H1 (cell line): ENCODE measurements around the gene CDC7. TPM values are rescaled to one million over a fixed set of nuclear protein-coding genes. Genes with fewer than 3 reads are reported as not detected.

Source experiments
- CTCF ChIA-PET: fragments of 300-600 bp; sonication (Branson Sonifier 250); formaldehyde crosslinking; loops from one replicate; lab custom pipeline; 2021; ENCODE audit not compliant: partially characterized antibody; lab: Charles Lee
- POLR2A ChIA-PET: fragments of 300-600 bp; sonication (Branson Sonifier 250); formaldehyde crosslinking; loops from one replicate; lab custom pipeline; 2021; ENCODE audit warnings: inconsistent platforms; ENCODE audit not compliant: partially characterized antibody; lab: Charles Lee
- DNase-seq, 2 experiments: peaks; one replicate each; pipeline versions ENCODE4 v3.0.0 to v3.0.0-alpha.2; 2010 to 2022; ENCODE audit warnings: low spot score in 2 of 2, low read depth in 1 of 2, mixed read lengths in 1 of 2
- FAIRE-seq: peaks from 2 replicates; lab custom pipeline; 2011; peaks lifted over from hg19 to GRCh38; lab: Jason Lieb, UNC
- H2AFZ ChIP-seq: 2 replicates; pipeline ENCODE4 v1.8.1; 2012; ENCODE audit warnings: low read length, inconsistent platforms
- H2AK5ac ChIP-seq: 2 replicates; pipeline ENCODE4 v1.6.1; 2013; ENCODE audit warnings: low read depth, low read length
- H2BK120ac ChIP-seq: replicated peaks from 2 replicates; pipeline ENCODE3; 2013; ENCODE audit warnings: low read depth, low read length, inconsistent platforms
- H2BK12ac ChIP-seq: 2 replicates; pipeline ENCODE4 v1.6.1; 2013; ENCODE audit warnings: low read depth, low read length
- H2BK15ac ChIP-seq: 2 replicates; pipeline ENCODE4 v1.6.1; 2013; ENCODE audit warnings: low read length
- H2BK20ac ChIP-seq: 2 replicates; pipeline ENCODE4 v1.6.1; 2013; ENCODE audit warnings: low read length
- H2BK5ac ChIP-seq: 2 replicates; pipeline ENCODE4 v1.6.1; 2013; ENCODE audit warnings: low read depth, low read length
- H3K14ac ChIP-seq: 2 replicates; pipeline ENCODE4 v1.6.1; 2013; ENCODE audit warnings: inconsistent platforms; ENCODE audit not compliant: insufficient read length
- H3K18ac ChIP-seq: 2 replicates; pipeline ENCODE4 v1.6.1; 2013; ENCODE audit warnings: low read length; ENCODE audit errors: extremely low read depth
- H3K23ac ChIP-seq: 2 replicates; pipeline ENCODE4 v1.6.1; 2013; ENCODE audit warnings: inconsistent platforms; ENCODE audit not compliant: insufficient read length
- H3K23me2 ChIP-seq: 2 replicates; pipeline ENCODE4 v1.6.1; 2013; ENCODE audit warnings: low read depth, low read length
- H3K27ac ChIP-seq: 2 replicates; pipeline ENCODE4 v1.6.1; 2011; ENCODE audit warnings: low read depth, low read length, inconsistent platforms
- H3K27me3 ChIP-seq, 4 experiments: replicated peaks in 1 of 4; 1 replicate in 1 of 4; 2 replicates in 3 of 4; pipeline versions ENCODE4 v1.6.1 to v1.8.1; 2011 to 2013; ENCODE audit warnings: low read length in 3 of 4, mild to moderate bottlenecking in 3 of 4, inconsistent platforms in 2 of 4, mixed read lengths in 2 of 4, moderate library complexity in 1 of 4; ENCODE audit not compliant: control insufficient read depth in 3 of 4, insufficient read depth in 3 of 4; ENCODE audit errors: extremely low read depth in 1 of 4
- H3K36me3 ChIP-seq, 4 experiments: 2 replicates each; pipeline versions ENCODE4 v1.6.1 to v1.8.1; 2011 to 2013; ENCODE audit warnings: mild to moderate bottlenecking in 4 of 4, low read length in 3 of 4, moderate library complexity in 2 of 4, control low read depth in 1 of 4, inconsistent platforms in 1 of 4; ENCODE audit not compliant: insufficient read depth in 4 of 4, control insufficient read depth in 2 of 4
- H3K4ac ChIP-seq: replicated peaks from 2 replicates; pipeline ENCODE3; 2013; ENCODE audit warnings: low read length, low read depth, mixed read lengths, inconsistent platforms; ENCODE audit not compliant: insufficient read length
- H3K4me1 ChIP-seq, 4 experiments: replicated peaks in 1 of 4; 1 replicate in 1 of 4; 2 replicates in 3 of 4; pipeline versions ENCODE4 v1.6.1 to v1.8.1; 2011 to 2013; ENCODE audit warnings: low read length in 3 of 4, inconsistent platforms in 2 of 4, mixed read lengths in 1 of 4; ENCODE audit not compliant: insufficient read depth in 4 of 4, control insufficient read depth in 3 of 4
- H3K4me2 ChIP-seq, 2 experiments: 2 replicates each; pipeline versions ENCODE4 v1.6.1 to v1.8.1; 2011 to 2013; ENCODE audit warnings: low read depth in 2 of 2, low read length in 2 of 2, control low read depth in 1 of 2, inconsistent platforms in 1 of 2, mild to moderate bottlenecking in 1 of 2; ENCODE audit not compliant: insufficient read depth in 1 of 2
- H3K4me3 ChIP-seq, 4 experiments: fragments of 200-600, 300-600 bp in 1 of 4; sonication (generic), shearing (Covaris generic), sonication (Bioruptor Twin) in 1 of 4; 2 replicates each; pipeline versions ENCODE4 v1.5.1 to v1.8.1; 2011 to 2016; ENCODE audit warnings: low read length in 4 of 4, low read depth in 3 of 4, control low read depth in 2 of 4, inconsistent platforms in 2 of 4, mild to moderate bottlenecking in 2 of 4, mixed read lengths in 1 of 4, moderate library complexity in 1 of 4; ENCODE audit not compliant: insufficient read depth in 2 of 4; ENCODE audit errors: extremely low read depth in 1 of 4
- H3K56ac ChIP-seq: replicated peaks from 2 replicates; pipeline ENCODE3; 2013; ENCODE audit warnings: low read depth, mild to moderate bottlenecking, mixed read lengths, low read length, inconsistent platforms; ENCODE audit not compliant: insufficient read length
- H3K79me1 ChIP-seq: 2 replicates; pipeline ENCODE4 v1.6.1; 2013; ENCODE audit warnings: low read depth, low read length, control low read depth
- H3K79me2 ChIP-seq, 2 experiments: 2 replicates each; pipeline versions ENCODE4 v1.6.1 to v1.8.1; 2012 to 2013; ENCODE audit warnings: low read length in 2 of 2, mild to moderate bottlenecking in 2 of 2, inconsistent platforms in 1 of 2; ENCODE audit not compliant: insufficient read depth in 2 of 2, control insufficient read depth in 1 of 2
- H3K9ac ChIP-seq, 4 experiments: replicated peaks in 1 of 4; 1 replicate in 1 of 4; 2 replicates in 3 of 4; pipeline versions ENCODE4 v1.6.1 to v1.8.1; 2011 to 2013; ENCODE audit warnings: low read depth in 3 of 4, low read length in 3 of 4, control low read depth in 2 of 4, mild to moderate bottlenecking in 2 of 4, moderate library complexity in 2 of 4, inconsistent platforms in 1 of 4; ENCODE audit errors: extremely low read depth in 1 of 4
- H3K9me3 ChIP-seq, 2 experiments: 2 replicates each; pipeline versions ENCODE4 v1.6.1 to v1.8.1; 2012 to 2013; ENCODE audit warnings: mild to moderate bottlenecking in 2 of 2, moderate library complexity in 2 of 2, control low read depth in 1 of 2, inconsistent platforms in 1 of 2, low read depth in 1 of 2, low read length in 1 of 2, mixed read lengths in 1 of 2; ENCODE audit not compliant: insufficient read depth in 2 of 2
- H4K20me1 ChIP-seq, 2 experiments: replicated peaks in 1 of 2; 2 replicates each; pipeline versions ENCODE3 to v1.8.1; 2011 to 2013; ENCODE audit warnings: inconsistent platforms in 2 of 2, low read length in 2 of 2, mild to moderate bottlenecking in 1 of 2; ENCODE audit not compliant: insufficient read depth in 2 of 2, control insufficient read depth in 1 of 2
- H4K5ac ChIP-seq: 2 replicates; pipeline ENCODE4 v1.6.1; 2013; ENCODE audit warnings: low read length, low read depth, mixed read lengths, inconsistent platforms; ENCODE audit not compliant: insufficient read length
- H4K8ac ChIP-seq: 2 replicates; pipeline ENCODE4 v1.8.0; 2013; ENCODE audit warnings: mild to moderate bottlenecking, moderate library complexity, low read length, inconsistent platforms; ENCODE audit not compliant: insufficient read depth; ENCODE audit errors: extremely low read depth
- H4K91ac ChIP-seq: replicated peaks from 2 replicates; pipeline ENCODE3; 2013; ENCODE audit warnings: low read length, mixed read lengths, inconsistent platforms; ENCODE audit not compliant: insufficient read length
- CTCF ChIP-seq, 3 experiments: IDR thresholded peaks; 1 replicate in 2 of 3; 2 replicates in 1 of 3; pipeline versions ENCODE4 v1.5.1 to v1.6.1; 2011; ENCODE audit warnings: low read length in 3 of 3, mild to moderate bottlenecking in 3 of 3, inconsistent platforms in 2 of 3, low read depth in 1 of 3, moderate library complexity in 1 of 3; ENCODE audit not compliant: insufficient read depth in 1 of 3; ENCODE audit errors: control extremely low read depth in 1 of 3
- RAD21 ChIP-seq, 2 experiments: IDR thresholded peaks in 1 of 2; conservative IDR thresholded peaks in 1 of 2; 2 replicates each; pipeline ENCODE4 v1.6.1; 2011; ENCODE audit warnings: low read depth in 2 of 2, low read length in 2 of 2, improper control_type of control experiment in 1 of 2, inconsistent platforms in 1 of 2, mild to moderate bottlenecking in 1 of 2, moderate library complexity in 1 of 2
- WGBS, 2 experiments: shearing (Covaris generic) in 1 of 2; methylation state at CpG; one replicate each; pipeline versions ENCODE4 v1.1.6 to v1.1.7; 2013 to 2015; ENCODE audit warnings: low lambda C conversion rate in 2 of 2, mixed read lengths in 2 of 2, inconsistent platforms in 1 of 2, low coverage in 1 of 2, missing lambda C conversion rate in 1 of 2; ENCODE audit not compliant: insufficient replicate concordance in 2 of 2, insufficient coverage in 1 of 2, insufficient read length in 1 of 2; ENCODE audit errors: extremely low coverage in 1 of 2, missing lambda C conversion rate in 1 of 2; 5-methylcytosine and 5-hydroxymethylcytosine counted together
- polyA plus RNA-seq, 7 experiments: library from polyadenylated mRNA; depleted of rRNA in 3 of 7; stranded (reverse) in 5 of 7; unstranded in 2 of 7; fragments of >200 nt in 5 of 7; fragments of 200-250 nt in 2 of 7; gene quantifications; 1 replicate in 5 of 7; 2 replicates in 1 of 7; 4 replicates in 1 of 7; pipeline versions ENCODE4 v1.2.1 to v1.2.3, GENCODE V29; 2011 to 2013; ENCODE audit warnings: missing spikeins in 2 of 7, mixed read lengths in 2 of 7
- total RNA-seq: library from RNA; stranded (reverse); fragmentation: NEBNext Ultra II Directional; extraction: Animal tissue kit (Norgen Biotek cat#: 25700); gene quantifications from 2 replicates; pipeline ENCODE4 v1.2.1, GENCODE V29; 2021
- TF ChIP-seq, protein P1 (sequence below): IDR thresholded peaks from 2 replicates; pipeline ENCODE4 v1.6.1; 2012; ENCODE audit warnings: low read length, inconsistent platforms

CDC7 gene
- total and polyA plus RNA-seq, 2 of the 8 experiments (the other 6 are each of a cell fraction or from before 2014, with no cell fraction given): 12.2 to 34.4 TPM

DNA sequence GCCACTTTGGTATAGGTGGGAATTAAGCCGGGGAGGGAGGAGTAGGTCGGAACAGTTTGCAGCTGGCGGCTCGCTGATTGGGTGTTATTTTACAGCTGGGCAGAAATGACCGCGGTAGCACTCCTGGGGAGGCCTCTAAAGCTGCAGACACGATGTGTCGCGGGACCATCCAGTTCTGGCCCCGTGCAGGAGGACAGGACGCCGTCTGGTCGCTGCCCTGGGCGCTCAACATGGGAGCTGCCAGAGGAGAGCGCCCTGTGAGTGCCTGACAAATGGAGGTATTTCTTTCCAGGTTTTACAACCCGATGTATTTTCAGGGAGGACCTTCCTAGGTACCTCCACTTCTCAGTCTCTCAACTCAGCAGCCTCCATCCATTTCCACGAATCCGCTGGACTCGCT, 46.2 kb downstream of the CDC7 start:
- no peak overlapping the region for H3K27ac ChIP-seq
- no peak overlapping the region for H3K14ac ChIP-seq
- no peak overlapping the region for H3K23ac ChIP-seq
- ChIA-PET CTCF (interaction anchor here (0.6 to 1.6 kb wide), 11 partner anchors 10 to 382 kb away, joined by 3 to 8 read pairs (median 4); no protein-coding TSS in a partner anchor), POLR2A (interaction anchor here (1.1 kb wide), 1 partner anchor 9 kb away, joined by 3 read pairs; no protein-coding TSS in a partner anchor)
- H2BK120ac ChIP-seq: no peak overlapping the region
- no peak overlapping the region for H4K5ac ChIP-seq
- H2BK5ac ChIP-seq: no peak overlapping the region
- H3K79me2 ChIP-seq: no peaks in the 10 kb centered on the region
- no peak overlapping the region for H2AK5ac ChIP-seq
- 64% methylated on average over 14 of the region's 19 CpGs; no CpG with 5 or more reads in 1 of the 2 experiments for WGBS, 2 experiments
- no peak overlapping the region for H3K56ac ChIP-seq
- DNase-seq (peak; percentile 27 to 59), FAIRE-seq (peak; percentile 13)
- H3K9me3 ChIP-seq: no peaks in the 10 kb centered on the region
- no peak overlapping the region for H2BK20ac ChIP-seq
- peak overlapping the region; percentile 62; the same call in 1 of the 2 replicates for H4K8ac ChIP-seq
- no peak overlapping the region for H3K4ac ChIP-seq
- no peak overlapping the region for H4K91ac ChIP-seq
- no peaks in the 10 kb centered on the region; the same call in 1 of the 2 replicates for H3K23me2 ChIP-seq
- no peaks in the 10 kb centered on the region for H3K79me1 ChIP-seq
- H2BK12ac ChIP-seq: no peak overlapping the region
- H3K27me3 ChIP-seq: no peaks in the 10 kb centered on the region
- no peaks in the 10 kb centered on the region for H4K20me1 ChIP-seq
- peak; percentile 56 to 69 (median 59) for TF ChIP-seq CTCF (IDR thresholded peaks at IDR 0.05; ENCODE audit: control extremely low read depth in 1 of 3, insufficient read depth in 1 of 3, low read depth in 1 of 3, low read length in 3 of 3)
- peak; percentile 84 to 88 for TF ChIP-seq RAD21 (IDR thresholded peaks at IDR 0.05 in 1 of 2, conservative IDR thresholded peaks at IDR 0.05 in 1 of 2; ENCODE audit: low read depth in 2 of 2, low read length in 2 of 2)
- TF ChIP-seq, protein P1, sequence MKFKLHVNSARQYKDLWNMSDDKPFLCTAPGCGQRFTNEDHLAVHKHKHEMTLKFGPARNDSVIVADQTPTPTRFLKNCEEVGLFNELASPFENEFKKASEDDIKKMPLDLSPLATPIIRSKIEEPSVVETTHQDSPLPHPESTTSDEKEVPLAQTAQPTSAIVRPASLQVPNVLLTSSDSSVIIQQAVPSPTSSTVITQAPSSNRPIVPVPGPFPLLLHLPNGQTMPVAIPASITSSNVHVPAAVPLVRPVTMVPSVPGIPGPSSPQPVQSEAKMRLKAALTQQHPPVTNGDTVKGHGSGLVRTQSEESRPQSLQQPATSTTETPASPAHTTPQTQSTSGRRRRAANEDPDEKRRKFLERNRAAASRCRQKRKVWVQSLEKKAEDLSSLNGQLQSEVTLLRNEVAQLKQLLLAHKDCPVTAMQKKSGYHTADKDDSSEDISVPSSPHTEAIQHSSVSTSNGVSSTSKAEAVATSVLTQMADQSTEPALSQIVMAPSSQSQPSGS: no peak
- peaks cover 0 to 3% (median 0%) of the 10 kb centered on the region in 4 experiments; a peak in 1 of 7 replicates for H3K4me1 ChIP-seq
- H2BK15ac ChIP-seq: no peak overlapping the region
- H3K36me3 ChIP-seq: no peaks in the 10 kb centered on the region
- H3K18ac ChIP-seq: no peak overlapping the region
- H2AFZ ChIP-seq: peak overlapping the region; percentile 65
- no peak overlapping the region for H3K4me3 ChIP-seq
- H3K9ac ChIP-seq: no peak overlapping the region
- H3K4me2 ChIP-seq: peak overlapping the region in 1 of 2 experiments; percentile 44; a peak in 2 of 4 replicates
